B cell (primary cell): ENCODE data around the gene GPATCH8.

ENCODE experiments used
- EZH2 ChIP-seq: IDR thresholded peaks from 2 replicates; pipeline ENCODE4 v1.6.1; 2012; ENCODE audit warnings: borderline replicate concordance, low read depth, mild to moderate bottlenecking, moderate library complexity, low read length; ENCODE audit not compliant: insufficient read depth, poor library complexity, severe bottlenecking
- TF ChIP-seq, protein P1 (sequence below): fragments of 200-600 bp; IDR thresholded peaks from one replicate; pipeline ENCODE4 v1.8.0; 2022; ENCODE audit warnings: antibody characterized with exemption, mild to moderate bottlenecking

DNA sequence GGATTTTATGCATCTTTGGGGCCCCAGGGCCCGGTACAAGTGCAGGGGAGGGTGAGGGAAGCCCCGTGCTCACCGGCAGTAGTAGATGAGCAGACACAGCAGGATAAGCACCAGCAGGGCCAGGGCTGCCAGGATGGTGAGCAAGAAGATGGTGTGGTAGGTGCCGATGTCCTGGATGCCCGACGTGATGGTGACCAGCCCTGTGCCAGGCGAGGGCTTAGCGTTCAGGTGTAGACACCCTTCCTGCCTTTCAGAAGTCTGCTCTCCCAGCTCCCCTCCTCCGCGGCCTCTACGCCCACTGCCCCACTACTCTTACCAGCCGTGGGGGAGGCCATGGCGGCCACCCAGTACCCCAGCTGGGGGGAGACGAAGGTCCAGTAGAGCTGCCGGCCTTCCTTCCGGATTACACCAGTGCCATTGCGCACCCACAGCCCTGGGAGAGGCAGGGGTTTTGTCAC is 147.5 kb downstream of the GPATCH8 start:
- TF ChIP-seq, protein P1, sequence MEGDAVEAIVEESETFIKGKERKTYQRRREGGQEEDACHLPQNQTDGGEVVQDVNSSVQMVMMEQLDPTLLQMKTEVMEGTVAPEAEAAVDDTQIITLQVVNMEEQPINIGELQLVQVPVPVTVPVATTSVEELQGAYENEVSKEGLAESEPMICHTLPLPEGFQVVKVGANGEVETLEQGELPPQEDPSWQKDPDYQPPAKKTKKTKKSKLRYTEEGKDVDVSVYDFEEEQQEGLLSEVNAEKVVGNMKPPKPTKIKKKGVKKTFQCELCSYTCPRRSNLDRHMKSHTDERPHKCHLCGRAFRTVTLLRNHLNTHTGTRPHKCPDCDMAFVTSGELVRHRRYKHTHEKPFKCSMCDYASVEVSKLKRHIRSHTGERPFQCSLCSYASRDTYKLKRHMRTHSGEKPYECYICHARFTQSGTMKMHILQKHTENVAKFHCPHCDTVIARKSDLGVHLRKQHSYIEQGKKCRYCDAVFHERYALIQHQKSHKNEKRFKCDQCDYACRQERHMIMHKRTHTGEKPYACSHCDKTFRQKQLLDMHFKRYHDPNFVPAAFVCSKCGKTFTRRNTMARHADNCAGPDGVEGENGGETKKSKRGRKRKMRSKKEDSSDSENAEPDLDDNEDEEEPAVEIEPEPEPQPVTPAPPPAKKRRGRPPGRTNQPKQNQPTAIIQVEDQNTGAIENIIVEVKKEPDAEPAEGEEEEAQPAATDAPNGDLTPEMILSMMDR: no peak
- TF ChIP-seq EZH2: no peak
